Upper lobe of right lung (tissue), 1 donor: Measurements from ENCODE around the gene TIMM8B. TPM values are rescaled to one million over a fixed set of nuclear protein-coding genes. Genes with fewer than 3 reads are reported as not detected.
"Not testable (repeated sequence)": the region's sequence is repeated elsewhere in the genome, so short reads cannot be mapped to it uniquely, and the experiment has no call there.

ENCODE experiments used
- ATAC-seq: fragments of 200-7000 bp; cut with Tn5 transposase; one replicate; pipeline ENCODE4 v1.9.1; 2020; ENCODE audit warnings: mild to moderate bottlenecking, moderate library complexity
- DNase-seq: peaks from one replicate; pipeline ENCODE4 v3.0.0-alpha.2; 2020
- H3K27ac ChIP-seq: fragments of 200-600 bp; one replicate; pipeline ENCODE4 v1.8.0; 2022
- H3K27me3 ChIP-seq: fragments of 200-600 bp; one replicate; pipeline ENCODE4 v1.8.0; 2022; ENCODE audit warnings: mild to moderate bottlenecking
- H3K36me3 ChIP-seq: fragments of 200-600 bp; one replicate; pipeline ENCODE4 v1.8.0; 2022
- H3K4me1 ChIP-seq: fragments of 200-600 bp; one replicate; pipeline ENCODE4 v1.8.0; 2022
- H3K4me3 ChIP-seq: fragments of 200-600 bp; one replicate; pipeline ENCODE4 v1.8.0; 2022; ENCODE audit warnings: mild to moderate bottlenecking
- H3K9me3 ChIP-seq: fragments of 200-600 bp; one replicate; pipeline ENCODE4 v1.8.0; 2022
- CTCF ChIP-seq: fragments of 200-600 bp; IDR thresholded peaks from one replicate; pipeline ENCODE4 v1.8.0; 2022; ENCODE audit warnings: antibody characterized with exemption
- intact Hi-C: fragments of 100-400 bp; cut with DNase I; formaldehyde crosslinking; loops from one replicate; pipeline ENCODE4 v1.11.0; 2022
- total RNA-seq: library from RNA; stranded (reverse); fragmentation: NEBNext Ultra II Directional; extraction: Animal tissue kit (Norgen Biotek cat#: 25700); gene quantifications from one replicate; pipeline ENCODE4 v1.2.1, GENCODE V29; 2021
- donor health status: DM: no; HTN: yes; CAD: no; lungs with severe emphysema.

TIMM8B gene
- total RNA-seq, 1 donor from 2014 or later: 33.9 TPM

DNA sequence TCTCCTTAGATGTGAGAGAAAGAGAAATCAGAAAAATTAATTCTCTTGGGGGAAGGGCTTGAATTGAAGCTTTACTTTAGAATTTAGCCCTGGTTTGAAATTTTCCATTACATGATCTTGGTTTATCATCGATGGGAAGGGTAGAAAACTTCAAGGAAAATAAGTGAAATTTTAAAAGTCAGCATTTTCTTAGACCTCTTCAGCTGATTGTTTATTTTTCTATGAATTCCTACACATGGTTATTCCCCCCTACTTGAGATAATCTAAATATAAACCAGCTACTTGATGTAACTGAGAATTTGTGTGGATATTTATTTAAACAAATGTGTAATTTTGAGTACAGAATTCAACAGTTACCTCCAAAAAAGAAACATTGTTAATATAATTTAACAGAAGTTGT is 23.6 kb downstream of the TIMM8B start:
- TF ChIP-seq CTCF: no peak
- Histone ChIP-seq H3K27me3 (no peaks in the 10 kb centered on the region), H3K9me3 (no peaks in the 10 kb centered on the region), H3K36me3 (peaks cover 36% of the 10 kb centered on the region), H3K4me3 (no peak overlapping the region), H3K27ac (no peak overlapping the region), H3K4me1 (no peaks in the 10 kb centered on the region)
- ATAC-seq: no peak
- no peak for DNase-seq
- intact Hi-C loops: no loop called here

GRCh38 chr11:112058103-112058502 is 28.5 kb downstream of the TIMM8B start:
- no peak for TF ChIP-seq CTCF
- H3K9me3 ChIP-seq: no peaks in the 10 kb centered on the region
- DNase-seq (no peak), ATAC-seq (no peak)
- H3K4me3 ChIP-seq: no peak overlapping the region
- H3K36me3 ChIP-seq: peaks cover 68% of the 10 kb centered on the region
- H3K27ac ChIP-seq: no peak overlapping the region
- intact Hi-C loops: no loop called here
- H3K4me1 ChIP-seq: no peaks in the 10 kb centered on the region
- H3K27me3 ChIP-seq: no peaks in the 10 kb centered on the region

DNA sequence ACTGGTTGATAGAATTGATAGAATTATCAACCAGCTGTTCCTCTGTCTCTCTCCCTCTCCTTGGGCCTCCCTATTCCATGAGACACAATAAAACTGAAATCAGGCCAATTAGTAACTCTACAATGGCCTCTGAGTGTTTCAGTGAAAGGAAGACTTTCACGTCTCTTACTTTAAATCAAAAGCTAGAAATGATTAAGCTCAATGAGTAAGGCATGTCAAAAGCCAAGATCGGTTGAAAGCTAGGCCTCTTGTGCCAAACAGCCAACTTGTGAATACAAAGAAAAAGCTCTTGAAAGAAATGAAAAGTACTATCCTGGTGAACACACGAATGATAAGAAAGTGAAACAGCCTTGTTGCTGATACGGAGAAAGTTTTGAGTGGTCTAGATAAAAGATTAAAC is 29.4 kb downstream of the TIMM8B start:
- DNase-seq (no peak), ATAC-seq (no peak)
- peaks cover 66% of the 10 kb centered on the region for H3K36me3 ChIP-seq
- intact Hi-C loops: no loop called here
- no peaks in the 10 kb centered on the region for H3K27me3 ChIP-seq
- no peak for TF ChIP-seq CTCF
- H3K4me1 ChIP-seq: no peaks in the 10 kb centered on the region
- H3K9me3 ChIP-seq: no peaks in the 10 kb centered on the region
- H3K4me3 ChIP-seq: no peak overlapping the region
- H3K27ac ChIP-seq: no peak overlapping the region

GRCh38 chr11:112051768-112052167 is 34.8 kb downstream of the TIMM8B start:
- Histone ChIP-seq H3K36me3 (peaks cover 82% of the 10 kb centered on the region), H3K27ac (no peak overlapping the region), H3K4me1 (no peaks in the 10 kb centered on the region), H3K27me3 (no peaks in the 10 kb centered on the region), H3K4me3 (no peak overlapping the region), H3K9me3 (no peaks in the 10 kb centered on the region)
- ATAC-seq: no peak
- no peak for DNase-seq
- no peak for TF ChIP-seq CTCF
- intact Hi-C loops: no loop called here

- Histone ChIP-seq H3K27me3 (no peaks in the 10 kb centered on the region), H3K9me3 (no peaks in the 10 kb centered on the region), H3K27ac (no peak overlapping the region), H3K4me1 (no peaks in the 10 kb centered on the region), H3K4me3 (no peak overlapping the region), H3K36me3 (peaks cover 83% of the 10 kb centered on the region)
- DNase-seq: no peak
- intact Hi-C loops: no loop called here
- TF ChIP-seq CTCF: no peak
- ATAC-seq: no peak
Measured at GRCh38 chr11:112050721-112051120, 35.8 kb downstream of the TIMM8B start.

DNA sequence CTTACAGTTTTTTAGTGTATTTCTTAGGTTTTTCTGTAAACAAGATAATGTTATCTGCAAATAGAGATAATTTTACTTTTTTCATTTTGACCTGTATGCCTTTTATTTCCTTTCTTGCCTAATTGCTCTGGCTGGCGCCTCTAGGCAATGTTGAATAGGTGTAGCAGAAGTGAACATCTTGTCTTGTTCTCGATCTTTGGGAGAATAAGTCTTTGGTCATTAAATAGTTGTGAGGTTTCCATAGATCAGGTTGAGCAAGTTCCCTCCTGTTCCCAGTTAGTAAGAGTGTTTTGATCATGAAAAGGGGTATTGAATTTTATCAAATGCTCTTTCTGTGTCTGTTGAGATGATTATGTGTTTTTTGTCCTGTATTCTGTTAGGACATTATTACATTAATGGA is 36.8 kb downstream of the TIMM8B start:
- H3K4me1 ChIP-seq: no peaks in the 10 kb centered on the region
- peaks cover 86% of the 10 kb centered on the region for H3K36me3 ChIP-seq
- H3K4me3 ChIP-seq: no peak overlapping the region
- no peak overlapping the region for H3K27ac ChIP-seq
- TF ChIP-seq CTCF: no peak
- intact Hi-C loops: no loop called here
- ATAC-seq (no peak), DNase-seq (no peak)
- no peaks in the 10 kb centered on the region for H3K9me3 ChIP-seq
- H3K27me3 ChIP-seq: no peaks in the 10 kb centered on the region

DNA sequence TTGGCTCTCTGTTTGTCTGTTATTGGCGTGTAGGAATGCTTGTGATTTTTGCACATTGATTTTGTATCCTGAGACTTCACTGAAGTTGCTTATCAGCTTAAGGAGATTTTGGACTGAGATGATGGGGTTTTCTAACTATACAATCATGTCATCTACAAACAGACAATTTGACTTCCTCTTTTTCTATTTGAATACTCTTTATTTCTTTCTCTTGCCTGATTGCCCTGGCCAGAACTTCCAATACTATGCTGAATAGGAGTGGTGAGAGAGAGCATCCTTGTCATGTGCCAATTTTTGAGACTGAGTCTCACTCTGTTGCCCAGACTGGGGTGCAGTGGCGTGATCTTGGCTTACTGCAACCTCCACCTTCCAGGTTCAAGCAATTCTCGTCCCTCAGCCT is 38.3 kb downstream of the TIMM8B start:
- ATAC-seq, H3K9me3 ChIP-seq, H3K27ac ChIP-seq, H3K27me3 ChIP-seq, H3K4me1 ChIP-seq, DNase-seq, H3K4me3 ChIP-seq, intact Hi-C loops: not testable (repeated sequence)
- peaks cover 83% of the 10 kb centered on the region for H3K36me3 ChIP-seq

DNA sequence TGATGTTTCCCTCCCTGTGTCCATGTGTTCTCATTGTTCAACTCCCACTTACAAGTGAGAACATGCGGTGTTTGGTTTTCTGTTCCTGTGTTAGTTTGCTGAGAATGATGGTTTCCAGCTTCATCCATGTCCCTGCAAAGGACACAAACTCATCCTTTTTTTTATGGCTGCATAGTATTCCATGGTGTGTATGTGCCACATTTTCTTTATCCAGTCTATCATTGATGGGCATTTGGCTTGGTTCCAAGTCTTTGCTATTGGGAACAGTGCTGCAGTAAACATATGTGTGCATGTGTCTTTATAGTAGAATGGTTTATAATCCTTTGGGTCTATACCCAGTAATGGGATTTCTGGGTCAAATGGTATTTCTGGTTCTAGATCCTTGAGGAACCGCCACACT is 39.9 kb downstream of the TIMM8B start:
- peaks cover 82% of the 10 kb centered on the region for H3K36me3 ChIP-seq
- intact Hi-C loops, DNase-seq, H3K4me3 ChIP-seq, H3K27ac ChIP-seq, ATAC-seq, H3K9me3 ChIP-seq, H3K27me3 ChIP-seq, H3K4me1 ChIP-seq: not testable (repeated sequence)
